ENCODE measurements around the gene MARK3.

GRCh38 chr14:103527408-103528145 is 142.4 kb downstream of the MARK3 start:
- TF ChIP-seq, protein P1, sequence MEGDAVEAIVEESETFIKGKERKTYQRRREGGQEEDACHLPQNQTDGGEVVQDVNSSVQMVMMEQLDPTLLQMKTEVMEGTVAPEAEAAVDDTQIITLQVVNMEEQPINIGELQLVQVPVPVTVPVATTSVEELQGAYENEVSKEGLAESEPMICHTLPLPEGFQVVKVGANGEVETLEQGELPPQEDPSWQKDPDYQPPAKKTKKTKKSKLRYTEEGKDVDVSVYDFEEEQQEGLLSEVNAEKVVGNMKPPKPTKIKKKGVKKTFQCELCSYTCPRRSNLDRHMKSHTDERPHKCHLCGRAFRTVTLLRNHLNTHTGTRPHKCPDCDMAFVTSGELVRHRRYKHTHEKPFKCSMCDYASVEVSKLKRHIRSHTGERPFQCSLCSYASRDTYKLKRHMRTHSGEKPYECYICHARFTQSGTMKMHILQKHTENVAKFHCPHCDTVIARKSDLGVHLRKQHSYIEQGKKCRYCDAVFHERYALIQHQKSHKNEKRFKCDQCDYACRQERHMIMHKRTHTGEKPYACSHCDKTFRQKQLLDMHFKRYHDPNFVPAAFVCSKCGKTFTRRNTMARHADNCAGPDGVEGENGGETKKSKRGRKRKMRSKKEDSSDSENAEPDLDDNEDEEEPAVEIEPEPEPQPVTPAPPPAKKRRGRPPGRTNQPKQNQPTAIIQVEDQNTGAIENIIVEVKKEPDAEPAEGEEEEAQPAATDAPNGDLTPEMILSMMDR (IDR thresholded peaks at IDR 0.05): no peak
- TF ChIP-seq ZFX (IDR thresholded peaks at IDR 0.05; ENCODE audit: borderline replicate concordance): no peak

Data from 22Rv1 (cell line).